Calu3 (cell line): Measurements from ENCODE around the gene TLK2. TPM values are rescaled to one million over a fixed set of nuclear protein-coding genes. Genes with fewer than 3 reads are reported as not detected.

ENCODE experiments used
- BruUV-seq: library from RNA; stranded (reverse); fragments of 400-500 nt; replicated peaks from 2 replicates; lab custom pipeline; 2021; lab: Mats Ljungman, UMichigan
- CTCF ChIA-PET: fragments of 300-600 bp; sonication (Branson Sonifier 250); formaldehyde crosslinking; loops from one replicate; lab custom pipeline; 2022; ENCODE audit warnings: antibody characterized with exemption; lab: Charles Lee
- DNase-seq: peaks from one replicate; pipeline ENCODE4 v3.0.0; 2022
- H3K27ac Mint-ChIP-seq: one replicate; pipeline ENCODE4 v1.8.0; 2022; ENCODE audit warnings: mixed read lengths; ENCODE audit not compliant: unreplicated experiment
- H3K27me3 Mint-ChIP-seq: one replicate; pipeline ENCODE4 v1.8.0; 2022; ENCODE audit warnings: mixed read lengths; ENCODE audit not compliant: unreplicated experiment
- H3K36me3 Mint-ChIP-seq: one replicate; pipeline ENCODE4 v1.8.0; 2022; ENCODE audit warnings: mild to moderate bottlenecking, moderate library complexity, mixed read lengths; ENCODE audit not compliant: insufficient read depth, unreplicated experiment
- H3K4me1 Mint-ChIP-seq: one replicate; pipeline ENCODE4 v1.8.0; 2022; ENCODE audit warnings: mild to moderate bottlenecking, low read depth, mixed read lengths; ENCODE audit not compliant: unreplicated experiment
- H3K4me3 Mint-ChIP-seq: one replicate; pipeline ENCODE4 v1.8.0; 2022; ENCODE audit warnings: mild to moderate bottlenecking, low read depth, moderate library complexity, mixed read lengths; ENCODE audit not compliant: unreplicated experiment
- H3K9me3 Mint-ChIP-seq: one replicate; pipeline ENCODE4 v1.8.0; 2022; ENCODE audit warnings: low read depth, mixed read lengths; ENCODE audit not compliant: unreplicated experiment
- intact Hi-C: fragments of 100-400 bp; cut with micrococcal nuclease; formaldehyde crosslinking; loops from one replicate; pipeline ENCODE4 v1.10.0; 2022; ENCODE audit not compliant: unreplicated experiment
- total RNA-seq: library from RNA; stranded (reverse); gene quantifications from 2 replicates; pipeline ENCODE4 v1.2.3, GENCODE V29; 2022
- TF ChIP-seq, protein P1 (sequence below): fragments of 200-600 bp; IDR thresholded peaks from one replicate; pipeline ENCODE4 v1.8.0; 2022; ENCODE audit warnings: antibody characterized with exemption; ENCODE audit not compliant: unreplicated experiment

Gene TLK2
- total RNA-seq, 1 experiment from 2014 or later: 26.3 TPM

GRCh38 chr17:62661337-62661736, 182.7 kb downstream of the TLK2 start:
- Mint-ChIP-seq H3K4me3 (no peak overlapping the region), H3K9me3 (peaks cover 5% of the 10 kb centered on the region), H3K27ac (no peak overlapping the region), H3K27me3 (peaks cover 47% of the 10 kb centered on the region), H3K4me1 (no peaks in the 10 kb centered on the region), H3K36me3 (no peaks in the 10 kb centered on the region)
- BruUV-seq: no TSS peak
- no peak for DNase-seq
- intact Hi-C loops: no loop called here
- CTCF ChIA-PET: no interaction called here
- TF ChIP-seq, protein P1, sequence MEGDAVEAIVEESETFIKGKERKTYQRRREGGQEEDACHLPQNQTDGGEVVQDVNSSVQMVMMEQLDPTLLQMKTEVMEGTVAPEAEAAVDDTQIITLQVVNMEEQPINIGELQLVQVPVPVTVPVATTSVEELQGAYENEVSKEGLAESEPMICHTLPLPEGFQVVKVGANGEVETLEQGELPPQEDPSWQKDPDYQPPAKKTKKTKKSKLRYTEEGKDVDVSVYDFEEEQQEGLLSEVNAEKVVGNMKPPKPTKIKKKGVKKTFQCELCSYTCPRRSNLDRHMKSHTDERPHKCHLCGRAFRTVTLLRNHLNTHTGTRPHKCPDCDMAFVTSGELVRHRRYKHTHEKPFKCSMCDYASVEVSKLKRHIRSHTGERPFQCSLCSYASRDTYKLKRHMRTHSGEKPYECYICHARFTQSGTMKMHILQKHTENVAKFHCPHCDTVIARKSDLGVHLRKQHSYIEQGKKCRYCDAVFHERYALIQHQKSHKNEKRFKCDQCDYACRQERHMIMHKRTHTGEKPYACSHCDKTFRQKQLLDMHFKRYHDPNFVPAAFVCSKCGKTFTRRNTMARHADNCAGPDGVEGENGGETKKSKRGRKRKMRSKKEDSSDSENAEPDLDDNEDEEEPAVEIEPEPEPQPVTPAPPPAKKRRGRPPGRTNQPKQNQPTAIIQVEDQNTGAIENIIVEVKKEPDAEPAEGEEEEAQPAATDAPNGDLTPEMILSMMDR: no peak

GRCh38 chr17:62662855-62663254, 184.2 kb downstream of the TLK2 start:
- intact Hi-C loops: no loop called here
- no peak for DNase-seq
- Mint-ChIP-seq H3K27ac (no peak overlapping the region), H3K4me1 (no peaks in the 10 kb centered on the region), H3K27me3 (peaks cover 47% of the 10 kb centered on the region), H3K4me3 (no peak overlapping the region), H3K9me3 (peaks cover 5% of the 10 kb centered on the region), H3K36me3 (no peaks in the 10 kb centered on the region)
- no TSS peak for BruUV-seq
- CTCF ChIA-PET: no interaction called here
- TF ChIP-seq, protein P1: no peak

Other genes starting within 250 kb of the TLK2 start
- gene EFCAB3, start 98.3 kb upstream of the TLK2 start, total RNA-seq: not detected in 2 replicates
- gene METTL2A, start 54.9 kb upstream of the TLK2 start, total RNA-seq: 16.5 and 21.3 TPM in 2 replicates
- gene MRC2, start 148.8 kb downstream of the TLK2 start, total RNA-seq: 2.3 and 2.6 TPM in 2 replicates